ENCODE data around the gene FCHSD2. TPM values are rescaled to one million over a fixed set of nuclear protein-coding genes. Genes with fewer than 3 reads are reported as not detected.

Gene FCHSD2
- total RNA-seq, 1 donor: 34.0 TPM

GRCh38 chr11:73140213-73141030, 1.7 kb downstream of the FCHSD2 start:
- H3K27me3 ChIP-seq (ENCODE audit: insufficient read depth, low read length): no peaks in the 10 kb centered on the region
- peaks cover 63% of the 10 kb centered on the region for H3K79me2 ChIP-seq (ENCODE audit: insufficient read depth, low read length)
- H3K4me2 ChIP-seq (ENCODE audit: insufficient read depth, low read length): peak overlapping the region; percentile 92
- H3K9me3 ChIP-seq (ENCODE audit: low read depth, low read length): no peaks in the 10 kb centered on the region
- no peak for TF ChIP-seq CTCF (IDR thresholded peaks at IDR 0.05; ENCODE audit: extremely low read depth, low read depth, low read length)
- H2AFZ ChIP-seq (ENCODE audit: low read length): peak overlapping the region; percentile 84
- H4K20me1 ChIP-seq (ENCODE audit: insufficient read depth, low read length): peaks cover 22% of the 10 kb centered on the region
- peak; percentile 94 for DNase-seq (ENCODE audit: insufficient read length, low spot score, missing footprints)
- peak overlapping the region; percentile 67 for H3K27ac ChIP-seq (ENCODE audit: low read depth, low read length)
- H3K4me1 ChIP-seq (ENCODE audit: insufficient read depth, low read length): peaks cover 23% of the 10 kb centered on the region
- H3K4me3 ChIP-seq (ENCODE audit: insufficient read depth, low read length): peak overlapping the region; percentile 93
- peaks cover 22% of the 10 kb centered on the region for H3K36me3 ChIP-seq (ENCODE audit: insufficient read depth, low read length)

GRCh38 chr11:73139476-73140198, 2.5 kb downstream of the FCHSD2 start:
- H3K9me3 ChIP-seq (ENCODE audit: low read depth, low read length): no peaks in the 10 kb centered on the region
- H3K4me3 ChIP-seq (ENCODE audit: insufficient read depth, low read length): peak overlapping the region; percentile 93
- peak overlapping the region; percentile 67 for H3K27ac ChIP-seq (ENCODE audit: low read depth, low read length)
- peaks cover 22% of the 10 kb centered on the region for H4K20me1 ChIP-seq (ENCODE audit: insufficient read depth, low read length)
- H3K36me3 ChIP-seq (ENCODE audit: insufficient read depth, low read length): peaks cover 23% of the 10 kb centered on the region
- H3K4me1 ChIP-seq (ENCODE audit: insufficient read depth, low read length): peaks cover 23% of the 10 kb centered on the region
- H3K4me2 ChIP-seq (ENCODE audit: insufficient read depth, low read length): peak overlapping the region; percentile 92
- DNase-seq (ENCODE audit: insufficient read length, low spot score, missing footprints): peak; percentile 71
- H3K27me3 ChIP-seq (ENCODE audit: insufficient read depth, low read length): no peaks in the 10 kb centered on the region
- no peak for TF ChIP-seq CTCF (IDR thresholded peaks at IDR 0.05; ENCODE audit: extremely low read depth, low read depth, low read length)
- peaks cover 71% of the 10 kb centered on the region for H3K79me2 ChIP-seq (ENCODE audit: insufficient read depth, low read length)
- H2AFZ ChIP-seq (ENCODE audit: low read length): no peak overlapping the region

GRCh38 chr11:73137944-73138274, 4.2 kb downstream of the FCHSD2 start:
- Histone ChIP-seq H2AFZ (ENCODE audit: low read length) (no peak overlapping the region), H3K36me3 (ENCODE audit: insufficient read depth, low read length) (peaks cover 30% of the 10 kb centered on the region), H3K79me2 (ENCODE audit: insufficient read depth, low read length) (peaks cover 89% of the 10 kb centered on the region), H3K4me1 (ENCODE audit: insufficient read depth, low read length) (peaks cover 19% of the 10 kb centered on the region), H4K20me1 (ENCODE audit: insufficient read depth, low read length) (peaks cover 30% of the 10 kb centered on the region), H3K4me2 (ENCODE audit: insufficient read depth, low read length) (no peak overlapping the region), H3K9me3 (ENCODE audit: low read depth, low read length) (no peaks in the 10 kb centered on the region), H3K27me3 (ENCODE audit: insufficient read depth, low read length) (no peaks in the 10 kb centered on the region), H3K4me3 (ENCODE audit: insufficient read depth, low read length) (no peak overlapping the region), H3K27ac (ENCODE audit: low read depth, low read length) (no peak overlapping the region)
- no peak for TF ChIP-seq CTCF (IDR thresholded peaks at IDR 0.05; ENCODE audit: extremely low read depth, low read depth, low read length)
- no peak for DNase-seq (ENCODE audit: insufficient read length, low spot score, missing footprints)
